ENCODE results near the gene TYW1B.
"Not testable (repeated sequence)": the region's sequence is repeated elsewhere in the genome, so short reads cannot be mapped to it uniquely, and the experiment has no call there.

TYW1B gene

GRCh38 chr7:72844146-72844545 is 16.1 kb upstream of the TYW1B start:
- not testable (repeated sequence) for H3K4me2 ChIP-seq (ENCODE audit: low read length); H3K4me1 ChIP-seq (ENCODE audit: control insufficient read depth, low read length); H3K79me2 ChIP-seq (ENCODE audit: control insufficient read depth, low read length); H4K20me1 ChIP-seq (ENCODE audit: control insufficient read depth, insufficient read depth, low read depth, low read length); H3K4me3 ChIP-seq (ENCODE audit: low read length); H3F3A ChIP-seq (ENCODE audit: control insufficient read depth, insufficient read depth); H3K36me3 ChIP-seq (ENCODE audit: control insufficient read depth, low read length); H3K27me3 ChIP-seq (ENCODE audit: control insufficient read depth, low read length); H3K9me2 ChIP-seq (replicated peaks; ENCODE audit: control insufficient read depth, low read length); H3K27ac ChIP-seq (ENCODE audit: low read depth, low read length)
- H3K9me3 ChIP-seq (ENCODE audit: control insufficient read depth, insufficient read depth, low read length): peaks cover 18% of the 10 kb centered on the region

GRCh38 chr7:72843166-72843565 is 15.2 kb upstream of the TYW1B start:
- H3K36me3 ChIP-seq (ENCODE audit: control insufficient read depth, low read length): peaks cover 13% of the 10 kb centered on the region
- not testable (repeated sequence) for H4K20me1 ChIP-seq (ENCODE audit: control insufficient read depth, insufficient read depth, low read depth, low read length); H3K4me2 ChIP-seq (ENCODE audit: low read length); H3K79me2 ChIP-seq (ENCODE audit: control insufficient read depth, low read length); H3K27me3 ChIP-seq (ENCODE audit: control insufficient read depth, low read length); H3K4me1 ChIP-seq (ENCODE audit: control insufficient read depth, low read length); H3K27ac ChIP-seq (ENCODE audit: low read depth, low read length); H3K9me2 ChIP-seq (replicated peaks; ENCODE audit: control insufficient read depth, low read length); H3F3A ChIP-seq (ENCODE audit: control insufficient read depth, insufficient read depth); H3K4me3 ChIP-seq (ENCODE audit: low read length)
- peaks cover 18% of the 10 kb centered on the region for H3K9me3 ChIP-seq (ENCODE audit: control insufficient read depth, insufficient read depth, low read length)

- H4K20me1 ChIP-seq (ENCODE audit: control insufficient read depth, insufficient read depth, low read depth, low read length); H3K79me2 ChIP-seq (ENCODE audit: control insufficient read depth, low read length); H3K9me2 ChIP-seq (replicated peaks; ENCODE audit: control insufficient read depth, low read length); H3F3A ChIP-seq (ENCODE audit: control insufficient read depth, insufficient read depth); H3K27me3 ChIP-seq (ENCODE audit: control insufficient read depth, low read length); H3K27ac ChIP-seq (ENCODE audit: low read depth, low read length); H3K4me3 ChIP-seq (ENCODE audit: low read length); H3K4me1 ChIP-seq (ENCODE audit: control insufficient read depth, low read length); H3K4me2 ChIP-seq (ENCODE audit: low read length): not testable (repeated sequence)
- Histone ChIP-seq H3K36me3 (ENCODE audit: control insufficient read depth, low read length) (peaks cover 31% of the 10 kb centered on the region), H3K9me3 (ENCODE audit: control insufficient read depth, insufficient read depth, low read length) (peaks cover 18% of the 10 kb centered on the region)
Observed at GRCh38 chr7:72840966-72841511, 13.0 kb upstream of the TYW1B start.

GRCh38 chr7:72838315-72838714 is 10.3 kb upstream of the TYW1B start:
- H3K79me2 ChIP-seq (ENCODE audit: control insufficient read depth, low read length); H3K4me3 ChIP-seq (ENCODE audit: low read length); H3K27ac ChIP-seq (ENCODE audit: low read depth, low read length); H4K20me1 ChIP-seq (ENCODE audit: control insufficient read depth, insufficient read depth, low read depth, low read length); H3K4me1 ChIP-seq (ENCODE audit: control insufficient read depth, low read length); H3K9me2 ChIP-seq (replicated peaks; ENCODE audit: control insufficient read depth, low read length); H3K27me3 ChIP-seq (ENCODE audit: control insufficient read depth, low read length); H3K4me2 ChIP-seq (ENCODE audit: low read length); H3F3A ChIP-seq (ENCODE audit: control insufficient read depth, insufficient read depth): not testable (repeated sequence)
- Histone ChIP-seq H3K9me3 (ENCODE audit: control insufficient read depth, insufficient read depth, low read length) (peaks cover 18% of the 10 kb centered on the region), H3K36me3 (ENCODE audit: control insufficient read depth, low read length) (peaks cover 50% of the 10 kb centered on the region)

GRCh38 chr7:72837291-72837690 is 9.3 kb upstream of the TYW1B start:
- H3F3A ChIP-seq (ENCODE audit: control insufficient read depth, insufficient read depth); H3K9me2 ChIP-seq (replicated peaks; ENCODE audit: control insufficient read depth, low read length); H3K27ac ChIP-seq (ENCODE audit: low read depth, low read length); H3K4me2 ChIP-seq (ENCODE audit: low read length); H3K4me1 ChIP-seq (ENCODE audit: control insufficient read depth, low read length); H4K20me1 ChIP-seq (ENCODE audit: control insufficient read depth, insufficient read depth, low read depth, low read length); H3K79me2 ChIP-seq (ENCODE audit: control insufficient read depth, low read length); H3K4me3 ChIP-seq (ENCODE audit: low read length); H3K27me3 ChIP-seq (ENCODE audit: control insufficient read depth, low read length): not testable (repeated sequence)
- Histone ChIP-seq H3K36me3 (ENCODE audit: control insufficient read depth, low read length) (peaks cover 60% of the 10 kb centered on the region), H3K9me3 (ENCODE audit: control insufficient read depth, insufficient read depth, low read length) (peaks cover 18% of the 10 kb centered on the region)

- H3K4me1 ChIP-seq (ENCODE audit: control insufficient read depth, low read length): peaks cover 22% of the 10 kb centered on the region
- peaks cover 50% of the 10 kb centered on the region for H3K79me2 ChIP-seq (ENCODE audit: control insufficient read depth, low read length)
- not testable (repeated sequence) for H3F3A ChIP-seq (ENCODE audit: control insufficient read depth, insufficient read depth); H3K27me3 ChIP-seq (ENCODE audit: control insufficient read depth, low read length); H3K9me3 ChIP-seq (ENCODE audit: control insufficient read depth, insufficient read depth, low read length); H3K27ac ChIP-seq (ENCODE audit: low read depth, low read length); H3K9me2 ChIP-seq (replicated peaks; ENCODE audit: control insufficient read depth, low read length)
- peaks cover 13% of the 10 kb centered on the region for H4K20me1 ChIP-seq (ENCODE audit: control insufficient read depth, insufficient read depth, low read depth, low read length)
- H3K4me2 ChIP-seq (ENCODE audit: low read length): peak overlapping the region; percentile 68
- H3K4me3 ChIP-seq (ENCODE audit: low read length): peak overlapping the region; percentile 86
- H3K36me3 ChIP-seq (ENCODE audit: control insufficient read depth, low read length): peaks cover 41% of the 10 kb centered on the region
Observed at GRCh38 chr7:72830567-72830966, 2.6 kb upstream of the TYW1B start.
